ENCODE measurements around the gene CTSF.

GRCh38 chr11:66612458-66612857 lies 44.1 kb upstream of the CTSF start:
- TF ChIP-seq CTCF (IDR thresholded peaks at IDR 0.05; ENCODE audit: low read depth, low read length) = no peak
- TF ChIP-seq POLR2A (IDR thresholded peaks at IDR 0.05; ENCODE audit: extremely low read depth, insufficient read length) = no peak
- TF ChIP-seq MAX (IDR thresholded peaks at IDR 0.05; ENCODE audit: low read depth, low read length) = no peak
- TF ChIP-seq MYC (IDR thresholded peaks at IDR 0.05; ENCODE audit: low read depth, low read length) = no peak
